ENCODE results near the gene SIPA1. TPM values are rescaled to one million over a fixed set of nuclear protein-coding genes. Genes with fewer than 3 reads are reported as not detected.
A peak's percentile ranks its signal among the peaks of the same experiment; 100 is the strongest.

The SIPA1 gene
- total and polyA plus RNA-seq, 9 of the 15 experiments (the other 6 are each of a cell fraction or from before 2014, with no cell fraction given): 0.25 to 85.8 (median 16.8) TPM

- TF ChIP-seq CHD7 (IDR thresholded peaks at IDR 0.05; ENCODE audit: low read depth, low read length) (no peak), RBM25 (IDR thresholded peaks at IDR 0.05; ENCODE audit: low read depth, low read length, severe bottlenecking) (no peak), ID3 (CRISPR knock-in tag; IDR thresholded peaks at IDR 0.05) (no peak), ID3 (tag; IDR thresholded peaks at IDR 0.05) (no peak; the same call in 1 of the 2 replicates), ZNF232 (CRISPR knock-in tag; IDR thresholded peaks at IDR 0.05) (no peak), BCL6 (CRISPR knock-in tag; IDR thresholded peaks at IDR 0.05) (no peak), NFATC3 (IDR thresholded peaks at IDR 0.05) (no peak), SRF (CRISPR knock-in tag; IDR thresholded peaks at IDR 0.05) (peak in 1 of 2 experiments; percentile 78; a peak in 1 of 4 replicates), JUNB (CRISPR knock-in tag; conservative IDR thresholded peaks at IDR 0.05) (no peak), CBX8 (IDR thresholded peaks at IDR 0.05; ENCODE audit: borderline replicate concordance, extremely low read depth, low read depth, low read length, poor library complexity, severe bottlenecking) (no peak), GTF2F1 (IDR thresholded peaks at IDR 0.05; ENCODE audit: low read depth, low read length) (no peak), NEUROD1 (IDR thresholded peaks at IDR 0.05; ENCODE audit: borderline replicate concordance, low read depth, low read length, partially characterized antibody) (no peak), HOXB6 (CRISPR knock-in tag; IDR thresholded peaks at IDR 0.05; ENCODE audit: borderline replicate concordance) (0 out of 2 replicates have a peak, but pooled peaks have one; percentile 14), U2AF1 (optimal IDR thresholded peaks at IDR 0.05; ENCODE audit: low read depth, low read length) (no peak), RB1 (IDR thresholded peaks at IDR 0.05; ENCODE audit: low read depth) (no peak), ZNF217 (CRISPR knock-in tag; IDR thresholded peaks at IDR 0.05) (no peak)
These were observed 13.9 kb downstream of the SIPA1 start (continued) for GRCh38 chr11:65651589-65652510.
